ENCODE data around the gene CNTNAP2. TPM values are rescaled to one million over a fixed set of nuclear protein-coding genes. Genes with fewer than 3 reads are reported as not detected.

CNTNAP2 gene
- total and polyA plus RNA-seq, 9 of the 15 experiments (the other 6 are each of a cell fraction or from before 2014, with no cell fraction given): 0.04 to 0.62 (median 0.09) TPM; not detected in 4

DNA sequence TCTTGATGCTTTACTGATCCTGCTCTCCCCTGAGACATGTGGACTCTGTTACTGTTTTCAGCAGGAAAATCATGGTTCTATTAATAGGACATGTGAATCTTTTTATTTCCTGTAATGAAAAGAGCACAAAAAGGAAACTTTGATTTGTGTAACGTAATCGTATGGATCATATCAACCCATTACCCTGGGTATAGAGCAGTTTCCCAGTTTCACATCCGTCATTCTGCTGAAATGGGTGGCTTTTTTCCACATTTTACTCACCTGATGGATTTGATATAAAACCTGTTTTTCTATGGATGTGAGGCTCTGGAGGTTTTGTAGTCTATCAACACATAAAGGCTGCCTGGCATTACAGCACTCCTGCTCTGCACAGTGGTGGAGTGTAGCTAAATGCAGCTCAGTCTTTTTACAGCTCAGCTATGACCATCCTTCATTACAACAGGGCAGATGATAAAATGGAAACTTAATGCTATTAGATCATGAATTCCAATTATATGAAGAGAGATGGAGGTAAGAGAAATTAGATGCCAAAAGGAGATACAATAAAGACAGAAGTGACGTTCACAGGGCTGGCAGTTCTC lies 1987.6 kb downstream of the CNTNAP2 start:
- H3K9me1 ChIP-seq (ENCODE audit: control insufficient read depth, insufficient read depth, low read length): no peaks in the 10 kb centered on the region
- in situ Hi-C loops (cut with MboI) (no loop called here), intact Hi-C loops (cut with micrococcal nuclease) (no loop called here)
- WGBS (ENCODE audit: insufficient coverage, low coverage, missing lambda C conversion rate): under 1% methylated on average over 4 of the region's 4 CpGs
- FAIRE-seq (no peak), ATAC-seq (no peak), DNase-seq (ENCODE audit: extremely low read depth in 1 of 4, low spot score in 3 of 4) (no peak)
- no peak overlapping the region for H3K27ac ChIP-seq (ENCODE audit: extremely low read depth, low read depth, low read length)
- no peak overlapping the region for H2AFZ ChIP-seq (ENCODE audit: low read depth, low read length)
- no peaks in the 10 kb centered on the region for H3K79me2 ChIP-seq (ENCODE audit: control insufficient read depth, insufficient read depth, low read length)
- H3K9me3 ChIP-seq (replicated peaks; ENCODE audit: control insufficient read depth, insufficient read depth, low read depth, low read length): no peaks in the 10 kb centered on the region
- no peaks in the 10 kb centered on the region for H3K27me3 ChIP-seq (ENCODE audit: control insufficient read depth in 2 of 2, insufficient read depth in 2 of 2, low read length in 2 of 2)
- no peaks in the 10 kb centered on the region for H4K20me1 ChIP-seq (replicated peaks; ENCODE audit: control insufficient read depth, insufficient read depth, low read length)
- ChIA-PET POLR2A (no interaction called here), CTCF (ENCODE audit: low intra/inter-chr PET ratio) (no interaction called here)
- H3K4me1 ChIP-seq (replicated peaks in 1 of 2; ENCODE audit: control insufficient read depth in 2 of 2, insufficient read depth in 2 of 2, low read length in 2 of 2): no peaks in the 10 kb centered on the region
- no peak overlapping the region for H3K4me3 ChIP-seq
- H3K36me3 ChIP-seq (ENCODE audit: control insufficient read depth, insufficient read depth, low read length): no peaks in the 10 kb centered on the region
- H3K9ac ChIP-seq (ENCODE audit: insufficient read depth in 1 of 2, low read depth in 2 of 2, low read length in 2 of 2): no peak overlapping the region
- BruUV-seq (replicated peaks): no TSS peak
- H3K4me2 ChIP-seq (ENCODE audit: insufficient read depth, low read length): no peak overlapping the region
- TF ChIP-seq, protein P1, sequence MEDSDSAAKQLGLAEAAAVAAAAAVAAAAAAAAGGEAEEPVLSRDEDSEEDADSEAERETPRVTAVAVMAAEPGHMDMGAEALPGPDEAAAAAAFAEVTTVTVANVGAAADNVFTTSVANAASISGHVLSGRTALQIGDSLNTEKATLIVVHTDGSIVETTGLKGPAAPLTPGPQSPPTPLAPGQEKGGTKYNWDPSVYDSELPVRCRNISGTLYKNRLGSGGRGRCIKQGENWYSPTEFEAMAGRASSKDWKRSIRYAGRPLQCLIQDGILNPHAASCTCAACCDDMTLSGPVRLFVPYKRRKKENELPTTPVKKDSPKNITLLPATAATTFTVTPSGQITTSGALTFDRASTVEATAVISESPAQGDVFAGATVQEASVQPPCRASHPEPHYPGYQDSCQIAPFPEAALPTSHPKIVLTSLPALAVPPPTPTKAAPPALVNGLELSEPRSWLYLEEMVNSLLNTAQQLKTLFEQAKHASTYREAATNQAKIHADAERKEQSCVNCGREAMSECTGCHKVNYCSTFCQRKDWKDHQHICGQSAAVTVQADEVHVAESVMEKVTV (CRISPR knock-in tag; IDR thresholded peaks at IDR 0.05): no peak
- TF ChIP-seq ZNF3 (CRISPR knock-in tag; IDR thresholded peaks at IDR 0.05): no peak
- TF ChIP-seq SRSF7 (optimal IDR thresholded peaks at IDR 0.05; ENCODE audit: low read depth, low read length): no peak
- TF ChIP-seq ZNF324 (CRISPR knock-in tag; IDR thresholded peaks at IDR 0.05): no peak
- TF ChIP-seq ZNF584 (CRISPR knock-in tag; IDR thresholded peaks at IDR 0.05; ENCODE audit: low read depth): no peak
- TF ChIP-seq ZNF668 (CRISPR knock-in tag; IDR thresholded peaks at IDR 0.05): no peak
- no peak for TF ChIP-seq ARNT (IDR thresholded peaks at IDR 0.05)
- TF ChIP-seq XRCC5 (IDR thresholded peaks at IDR 0.05; ENCODE audit: low read depth, low read length): no peak
- TF ChIP-seq RNF2 (IDR thresholded peaks at IDR 0.05): no peak
- TF ChIP-seq ERF (CRISPR knock-in tag; IDR thresholded peaks at IDR 0.05): no peak
- TF ChIP-seq MTA2 (IDR thresholded peaks at IDR 0.05; ENCODE audit: low read depth): no peak
- no peak for TF ChIP-seq SMARCC2 (IDR thresholded peaks at IDR 0.05; ENCODE audit: low read depth)
- TF ChIP-seq, protein P2, sequence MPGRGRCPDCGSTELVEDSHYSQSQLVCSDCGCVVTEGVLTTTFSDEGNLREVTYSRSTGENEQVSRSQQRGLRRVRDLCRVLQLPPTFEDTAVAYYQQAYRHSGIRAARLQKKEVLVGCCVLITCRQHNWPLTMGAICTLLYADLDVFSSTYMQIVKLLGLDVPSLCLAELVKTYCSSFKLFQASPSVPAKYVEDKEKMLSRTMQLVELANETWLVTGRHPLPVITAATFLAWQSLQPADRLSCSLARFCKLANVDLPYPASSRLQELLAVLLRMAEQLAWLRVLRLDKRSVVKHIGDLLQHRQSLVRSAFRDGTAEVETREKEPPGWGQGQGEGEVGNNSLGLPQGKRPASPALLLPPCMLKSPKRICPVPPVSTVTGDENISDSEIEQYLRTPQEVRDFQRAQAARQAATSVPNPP (IDR thresholded peaks at IDR 0.05; ENCODE audit: borderline replicate concordance, insufficient read depth, insufficient read length): no peak
- TF ChIP-seq PRMT5 (CRISPR knock-in tag; IDR thresholded peaks at IDR 0.05): no peak
- TF ChIP-seq, protein P3, sequence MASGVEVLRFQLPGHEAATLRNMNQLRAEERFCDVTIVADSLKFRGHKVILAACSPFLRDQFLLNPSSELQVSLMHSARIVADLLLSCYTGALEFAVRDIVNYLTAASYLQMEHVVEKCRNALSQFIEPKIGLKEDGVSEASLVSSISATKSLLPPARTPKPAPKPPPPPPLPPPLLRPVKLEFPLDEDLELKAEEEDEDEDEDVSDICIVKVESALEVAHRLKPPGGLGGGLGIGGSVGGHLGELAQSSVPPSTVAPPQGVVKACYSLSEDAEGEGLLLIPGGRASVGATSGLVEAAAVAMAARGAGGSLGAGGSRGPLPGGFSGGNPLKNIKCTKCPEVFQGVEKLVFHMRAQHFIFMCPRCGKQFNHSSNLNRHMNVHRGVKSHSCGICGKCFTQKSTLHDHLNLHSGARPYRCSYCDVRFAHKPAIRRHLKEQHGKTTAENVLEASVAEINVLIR (CRISPR knock-in tag; IDR thresholded peaks at IDR 0.05): no peak
- no peak for TF ChIP-seq ATF1 (CRISPR knock-in tag; IDR thresholded peaks at IDR 0.05)
- TF ChIP-seq ATF1 (tag; IDR thresholded peaks at IDR 0.05): no peak
- TF ChIP-seq ZBTB7A (IDR thresholded peaks at IDR 0.05; ENCODE audit: borderline replicate concordance, control insufficient read depth, low read depth, low read length): no peak
- TF ChIP-seq ZNF124 (CRISPR knock-in tag; IDR thresholded peaks at IDR 0.05): no peak
